ENCODE results near the gene ZBTB7C.

ZBTB7C gene

DNA sequence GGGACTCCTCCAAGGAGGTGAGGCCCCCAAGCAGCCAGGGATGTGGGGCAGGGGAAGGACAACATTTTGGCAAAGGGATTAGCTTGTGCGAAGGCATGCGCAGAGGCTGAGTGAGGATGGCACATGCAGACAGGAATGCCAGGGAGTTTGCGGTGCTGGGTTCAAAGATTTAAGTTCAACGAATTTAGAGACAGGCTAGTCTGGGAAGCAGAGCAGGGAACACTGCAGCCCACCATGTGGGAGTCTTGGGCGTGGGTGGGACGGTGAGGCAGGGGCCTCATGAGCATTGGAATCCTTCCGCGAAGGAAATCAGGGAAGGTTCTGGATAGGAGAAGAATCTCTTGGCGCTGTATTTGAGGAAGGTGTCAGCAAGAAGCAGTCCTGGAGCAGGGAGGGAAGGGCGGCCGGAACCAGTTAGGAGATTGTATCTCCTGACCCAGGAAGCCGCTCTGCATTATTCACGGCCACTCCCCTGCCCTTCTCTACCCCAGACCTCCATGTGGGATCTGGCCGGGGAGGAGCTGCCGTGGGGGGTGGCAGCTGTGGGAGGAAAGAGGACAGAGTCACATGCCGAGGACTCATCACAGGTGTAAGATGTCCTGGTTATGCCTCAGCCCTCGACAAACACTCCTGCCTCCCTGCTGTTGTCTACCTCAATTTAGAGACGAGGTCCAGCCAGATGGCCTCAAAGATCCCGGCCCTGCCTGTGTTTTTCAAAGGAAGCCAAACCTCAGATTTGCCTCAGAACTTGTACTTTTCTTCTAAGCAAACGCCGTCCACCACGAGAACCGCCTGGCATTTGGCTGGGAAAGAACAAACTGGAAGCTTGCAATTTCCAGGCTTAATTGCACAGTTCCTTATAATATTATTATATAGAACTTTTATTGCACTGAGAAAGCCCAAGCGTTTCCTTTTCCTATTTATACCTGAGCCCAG is 355.0 kb downstream of the ZBTB7C start:
- Histone ChIP-seq H3K4me3 (ENCODE audit: low read depth, low read length) (no peak overlapping the region), H3K4me2 (ENCODE audit: low read length) (peak overlapping the region; percentile 19), H3K9me3 (ENCODE audit: control insufficient read depth, low read length) (no peaks in the 10 kb centered on the region), H3K79me2 (no peaks in the 10 kb centered on the region), H3K9ac (no peak overlapping the region), H3K27me3 (ENCODE audit: control insufficient read depth, insufficient read depth, low read length) (no peaks in the 10 kb centered on the region), H3K36me3 (ENCODE audit: control insufficient read depth, insufficient read depth, low read length) (no peaks in the 10 kb centered on the region), H2AFZ (peak overlapping the region; percentile 60), H3K27ac (no peak overlapping the region), H3K4me1 (peaks cover 5% of the 10 kb centered on the region)
- TF ChIP-seq, protein P1, sequence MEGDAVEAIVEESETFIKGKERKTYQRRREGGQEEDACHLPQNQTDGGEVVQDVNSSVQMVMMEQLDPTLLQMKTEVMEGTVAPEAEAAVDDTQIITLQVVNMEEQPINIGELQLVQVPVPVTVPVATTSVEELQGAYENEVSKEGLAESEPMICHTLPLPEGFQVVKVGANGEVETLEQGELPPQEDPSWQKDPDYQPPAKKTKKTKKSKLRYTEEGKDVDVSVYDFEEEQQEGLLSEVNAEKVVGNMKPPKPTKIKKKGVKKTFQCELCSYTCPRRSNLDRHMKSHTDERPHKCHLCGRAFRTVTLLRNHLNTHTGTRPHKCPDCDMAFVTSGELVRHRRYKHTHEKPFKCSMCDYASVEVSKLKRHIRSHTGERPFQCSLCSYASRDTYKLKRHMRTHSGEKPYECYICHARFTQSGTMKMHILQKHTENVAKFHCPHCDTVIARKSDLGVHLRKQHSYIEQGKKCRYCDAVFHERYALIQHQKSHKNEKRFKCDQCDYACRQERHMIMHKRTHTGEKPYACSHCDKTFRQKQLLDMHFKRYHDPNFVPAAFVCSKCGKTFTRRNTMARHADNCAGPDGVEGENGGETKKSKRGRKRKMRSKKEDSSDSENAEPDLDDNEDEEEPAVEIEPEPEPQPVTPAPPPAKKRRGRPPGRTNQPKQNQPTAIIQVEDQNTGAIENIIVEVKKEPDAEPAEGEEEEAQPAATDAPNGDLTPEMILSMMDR (IDR thresholded peaks at IDR 0.05), result no peak

DNA sequence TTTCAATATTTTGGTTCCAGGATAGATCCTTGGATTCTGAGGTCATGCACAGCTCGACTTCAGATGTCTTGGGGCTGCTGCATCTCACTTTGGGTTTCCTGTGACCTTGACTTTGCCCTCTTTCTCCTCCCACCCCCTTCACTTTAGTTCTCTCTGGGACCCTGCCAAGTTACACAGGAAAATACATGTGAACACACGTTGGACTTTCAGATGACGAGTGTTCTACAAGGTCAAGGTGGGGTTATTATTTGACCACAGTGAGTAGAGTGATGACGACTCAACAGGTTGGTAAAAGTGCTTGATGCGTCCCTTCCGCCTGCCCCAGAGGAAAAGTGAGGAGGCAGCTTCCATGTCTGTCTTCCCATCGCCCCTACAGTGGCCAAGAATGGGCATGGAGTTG is 356.3 kb downstream of the ZBTB7C start:
- Histone ChIP-seq H3K4me2 (ENCODE audit: low read length) (no peak overlapping the region), H3K9ac (no peak overlapping the region), H3K4me3 (ENCODE audit: low read depth, low read length) (no peak overlapping the region), H3K79me2 (no peaks in the 10 kb centered on the region), H2AFZ (no peak overlapping the region), H3K9me3 (ENCODE audit: control insufficient read depth, low read length) (no peaks in the 10 kb centered on the region), H3K4me1 (peaks cover 5% of the 10 kb centered on the region), H3K27me3 (ENCODE audit: control insufficient read depth, insufficient read depth, low read length) (no peaks in the 10 kb centered on the region), H3K27ac (no peak overlapping the region), H3K36me3 (ENCODE audit: control insufficient read depth, insufficient read depth, low read length) (no peaks in the 10 kb centered on the region)
- TF ChIP-seq, protein P1 (IDR thresholded peaks at IDR 0.05), result no peak

DNA sequence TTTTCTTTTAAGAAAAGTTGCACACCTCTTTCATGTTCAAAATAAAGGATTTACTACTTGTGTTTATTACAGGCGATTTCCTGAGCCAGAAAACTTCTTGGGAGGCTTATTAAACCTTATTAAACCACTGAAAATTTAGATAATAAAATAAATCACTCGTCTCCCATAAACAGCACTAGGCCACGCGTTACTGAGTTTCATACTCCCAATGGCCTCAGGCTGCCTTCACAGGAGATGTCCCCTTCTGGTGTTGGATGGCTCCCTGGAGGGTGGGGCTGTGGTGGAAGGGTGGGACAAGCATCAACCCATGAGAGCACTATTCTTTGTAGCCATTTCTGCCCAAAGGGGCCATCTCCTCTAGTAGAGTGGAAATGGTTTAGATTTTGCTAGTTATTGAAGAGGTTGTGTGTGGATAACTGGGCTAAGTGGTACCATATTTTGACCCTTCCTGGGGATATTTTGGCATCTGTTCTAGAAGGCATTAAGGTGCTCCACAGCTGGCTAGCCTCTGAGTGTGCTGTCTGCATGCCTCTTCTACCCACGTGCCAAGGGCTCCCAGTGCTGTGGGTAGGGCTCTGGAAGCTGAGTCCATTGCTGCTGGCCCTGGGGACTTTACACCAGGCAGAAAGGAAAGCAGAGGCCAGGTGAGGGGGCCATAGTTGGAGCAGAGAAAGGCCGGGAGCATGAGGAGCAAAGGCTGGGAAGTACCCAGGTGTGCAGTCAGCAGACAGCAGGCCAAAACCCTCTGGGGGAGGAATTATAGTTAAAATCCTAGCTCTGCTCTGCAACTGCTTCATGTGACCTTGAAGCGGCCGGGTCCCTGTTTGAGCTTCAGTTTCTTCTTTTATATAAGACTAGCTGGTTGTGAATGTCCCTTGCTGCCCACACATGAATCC is 357.0 kb downstream of the ZBTB7C start:
- H2AFZ ChIP-seq, result no peak overlapping the region
- TF ChIP-seq, protein P1 (IDR thresholded peaks at IDR 0.05), result no peak
- H3K4me3 ChIP-seq (ENCODE audit: low read depth, low read length), result no peak overlapping the region
- H3K4me1 ChIP-seq, result peaks cover 5% of the 10 kb centered on the region
- no peaks in the 10 kb centered on the region for H3K36me3 ChIP-seq (ENCODE audit: control insufficient read depth, insufficient read depth, low read length)
- H3K27me3 ChIP-seq (ENCODE audit: control insufficient read depth, insufficient read depth, low read length), result no peaks in the 10 kb centered on the region
- H3K9ac ChIP-seq, result no peak overlapping the region
- no peak overlapping the region for H3K4me2 ChIP-seq (ENCODE audit: low read length)
- H3K79me2 ChIP-seq, result no peaks in the 10 kb centered on the region
- H3K9me3 ChIP-seq (ENCODE audit: control insufficient read depth, low read length), result no peaks in the 10 kb centered on the region
- H3K27ac ChIP-seq, result no peak overlapping the region

DNA sequence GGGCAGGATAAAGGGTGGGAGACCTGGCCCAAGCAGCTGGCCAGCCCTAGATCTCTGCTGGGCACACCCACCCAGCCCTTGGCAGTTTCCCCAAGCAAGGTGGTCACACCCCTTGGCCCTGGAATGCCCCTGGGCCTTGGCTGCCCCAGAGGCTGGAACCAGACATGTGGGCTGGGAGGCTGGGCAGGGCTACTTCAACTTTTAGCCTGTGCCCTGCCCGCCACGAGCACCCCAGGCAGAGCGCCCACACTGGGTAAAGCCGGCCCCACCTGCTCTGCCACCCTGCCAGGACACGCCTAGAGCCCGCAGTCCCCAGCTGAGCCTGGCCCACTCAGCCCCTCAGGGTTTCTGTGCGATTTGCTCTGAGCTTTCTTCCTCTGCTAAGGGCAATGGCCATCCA is 359.0 kb downstream of the ZBTB7C start:
- peaks cover 5% of the 10 kb centered on the region for H3K4me1 ChIP-seq

More for the DNA sequence above, 359.0 kb downstream of the ZBTB7C start:
- Histone ChIP-seq H3K9me3 (ENCODE audit: control insufficient read depth, low read length) (no peaks in the 10 kb centered on the region), H3K27ac (no peak overlapping the region), H3K36me3 (ENCODE audit: control insufficient read depth, insufficient read depth, low read length) (no peaks in the 10 kb centered on the region), H3K27me3 (ENCODE audit: control insufficient read depth, insufficient read depth, low read length) (no peaks in the 10 kb centered on the region), H3K9ac (no peak overlapping the region), H3K4me3 (ENCODE audit: low read depth, low read length) (no peak overlapping the region), H2AFZ (no peak overlapping the region), H3K79me2 (no peaks in the 10 kb centered on the region), H3K4me2 (ENCODE audit: low read length) (no peak overlapping the region)
- TF ChIP-seq, protein P1 (IDR thresholded peaks at IDR 0.05), result no peak
